SK-MEL-5 (cell line): ENCODE results near the gene ARCN1. TPM values are rescaled to one million over a fixed set of nuclear protein-coding genes. Genes with fewer than 3 reads are reported as not detected.

ENCODE experiments used
- DNase-seq: peaks from one replicate; pipeline ENCODE4 v3.0.0-alpha.2; 2016; ENCODE audit warnings: low read depth, low spot score
- in situ Hi-C: cut with HindIII; loops from 2 replicates; pipeline ENCODE4 v1.10.0; 2016; ENCODE audit warnings: low sequenced_read_pairs, high pct_unique_total_duplicates, low pct_unique_long_range_greater_than_20kb
- small RNA-seq, 2 experiments: library from RNA; depleted of rRNA; stranded (forward); fragments of <200 nt; gene quantifications; one replicate each; pipeline ENCODE3, GENCODE V24; 2014
- total RNA-seq: library from RNA; depleted of rRNA; stranded (reverse); fragments of >200 nt; shearing (Covaris generic); gene quantifications from 2 replicates; pipeline ENCODE4 v1.2.3, GENCODE V29; 2014; rRNA removed

ARCN1 gene
- total RNA-seq, 1 experiment from 2014 or later = 93.3 TPM

DNA sequence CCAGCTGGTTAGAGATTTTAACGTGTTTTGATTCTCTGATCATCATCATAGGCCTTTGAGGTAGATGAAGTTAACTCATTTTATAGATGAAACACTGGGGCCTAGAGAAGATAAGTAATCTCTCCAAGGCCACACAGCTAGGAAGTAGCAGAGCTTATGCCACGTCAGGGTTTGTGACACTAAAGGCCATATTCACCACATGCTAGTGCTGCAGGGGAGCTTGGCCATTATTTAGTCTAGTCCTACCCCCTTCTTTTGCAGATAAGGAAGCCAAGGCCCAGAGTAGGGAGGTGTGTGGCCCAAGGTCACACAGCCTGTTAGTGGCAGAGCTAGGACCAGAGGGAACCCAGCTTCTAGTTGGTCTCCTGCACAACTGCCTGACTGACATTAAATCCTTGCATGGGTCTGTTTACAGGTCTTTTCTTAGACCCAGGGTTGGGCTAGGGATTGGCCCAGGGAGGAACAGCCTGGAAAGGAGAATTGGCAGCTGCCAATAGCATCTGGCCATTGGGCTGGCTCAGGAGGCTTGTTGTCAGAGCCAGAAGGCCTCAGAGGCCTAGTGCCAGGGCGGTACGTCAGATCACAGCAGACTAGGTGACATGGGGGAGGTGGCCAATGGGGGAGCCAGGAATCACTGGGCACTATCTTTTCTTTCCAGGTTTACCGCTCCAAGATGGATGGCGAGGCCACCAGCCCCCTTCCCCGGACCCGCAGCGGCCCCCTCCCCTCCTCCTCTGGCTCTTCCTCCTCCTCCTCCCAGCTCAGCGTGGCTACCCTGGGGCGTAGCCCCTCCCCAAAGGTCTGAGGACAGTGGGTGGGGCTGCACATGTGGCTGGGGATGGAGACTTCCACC, 71.2 kb downstream of the ARCN1 start:
- no peak for DNase-seq
- in situ Hi-C loops = no loop called here

DNA sequence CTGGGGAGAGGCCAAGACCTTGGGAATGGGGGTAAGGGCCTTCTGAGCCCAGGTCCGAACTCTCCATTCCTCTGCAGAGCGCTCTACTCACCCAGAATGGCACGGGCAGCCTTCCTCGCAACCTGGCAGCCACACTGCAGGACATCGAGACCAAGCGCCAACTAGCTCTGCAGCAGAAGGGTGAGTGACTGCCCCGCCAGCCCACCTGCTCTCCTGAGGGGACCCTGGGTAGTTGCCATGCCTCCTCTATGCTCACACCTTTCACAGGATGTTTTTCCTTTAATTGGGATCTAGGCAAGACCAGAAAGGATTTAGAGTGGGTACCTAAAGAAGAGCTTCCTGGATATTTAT, 71.8 kb downstream of the ARCN1 start:
- DNase-seq = no peak
- in situ Hi-C loops = no loop called here

DNA sequence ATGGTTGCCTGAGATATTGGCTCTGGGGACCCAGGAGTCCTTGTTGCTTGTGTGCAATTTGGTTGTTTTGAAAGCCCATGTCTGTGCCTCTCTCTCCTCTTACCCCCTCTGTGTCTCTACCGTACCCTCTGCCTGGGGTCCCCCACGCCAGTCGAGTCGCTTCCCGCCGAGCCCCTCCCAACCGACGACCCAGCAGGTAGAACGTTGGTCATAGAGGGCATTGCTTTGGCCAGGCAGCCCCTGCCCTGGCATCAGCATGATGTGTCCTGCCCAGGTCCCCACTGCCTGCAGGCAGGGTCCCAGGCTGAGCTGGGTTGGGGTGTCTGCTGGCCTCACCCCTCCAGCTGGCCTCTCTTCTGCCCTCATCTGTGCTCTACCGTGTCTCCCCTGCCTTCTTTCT, 72.3 kb downstream of the ARCN1 start:
- in situ Hi-C loops = no loop called here
- no peak for DNase-seq

GRCh38 chr11:118645066-118645715, 73.0 kb downstream of the ARCN1 start:
- DNase-seq = no peak
- in situ Hi-C loops = no loop called here

GRCh38 chr11:118646393-118646792, 74.2 kb downstream of the ARCN1 start:
- DNase-seq = no peak
- in situ Hi-C loops = no loop called here

- in situ Hi-C loops = no loop called here
- DNase-seq = no peak
Observed at GRCh38 chr11:118648291-118648690, 76.1 kb downstream of the ARCN1 start.

DNA sequence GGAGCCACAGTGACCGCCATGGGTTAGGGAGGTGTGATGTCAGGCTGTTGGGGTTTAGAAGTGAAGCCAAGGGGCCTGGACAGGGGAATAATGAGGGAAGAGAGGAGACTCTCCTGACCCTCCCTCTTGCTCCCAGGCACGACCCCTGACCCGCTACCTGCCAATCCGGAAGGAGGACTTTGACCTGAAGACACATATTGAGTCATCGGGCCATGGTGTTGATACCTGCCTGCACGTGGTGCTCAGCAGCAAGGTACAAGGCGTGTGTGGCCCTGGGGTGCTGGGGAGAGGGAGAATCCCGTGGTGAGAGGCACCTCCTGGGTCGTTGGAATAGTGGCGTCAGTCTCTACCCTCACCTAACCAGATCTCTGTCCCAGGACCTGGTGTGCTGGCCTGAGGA, 77.7 kb downstream of the ARCN1 start:
- no peak for DNase-seq
- in situ Hi-C loops = no loop called here

- in situ Hi-C loops = no loop called here
- DNase-seq = no peak
Observed at GRCh38 chr11:118650366-118650765, 78.2 kb downstream of the ARCN1 start.

- no peak for DNase-seq
- in situ Hi-C loops = no loop called here
Observed at GRCh38 chr11:118651820-118652219, 79.6 kb downstream of the ARCN1 start.

Small RNAs within 50 kb of the gene (small RNA-seq; reads per million reads assigned to genes)
- gene RNU6-1157P = 0 reads per million in 2 experiments

Other genes with a start within 250 kb of the ARCN1 start
- not detected in 2 replicates for gene CD3D, start 229.7 kb upstream of the ARCN1 start, total RNA-seq
- gene CD3G, start 228.1 kb upstream of the ARCN1 start, total RNA-seq = not detected in 2 replicates
- 45.4 and 51.1 TPM in 2 replicates for gene UBE4A, start 212.8 kb upstream of the ARCN1 start, total RNA-seq
- 138 and 155 TPM in 2 replicates for gene ATP5MG, start 170.8 kb upstream of the ARCN1 start, total RNA-seq
- 10.6 and 11.0 TPM in 2 replicates for gene KMT2A, start 135.9 kb upstream of the ARCN1 start, total RNA-seq
- gene TTC36, start 44.9 kb upstream of the ARCN1 start, total RNA-seq = not detected in 2 replicates
- 0.45 TPM in 1 of 2 replicates, not detected in the other for gene TMEM25, start 41.2 kb upstream of the ARCN1 start, total RNA-seq
- 7.0 and 7.3 TPM in 2 replicates for gene IFT46, start 6.5 kb upstream of the ARCN1 start, total RNA-seq
- gene PHLDB1, start 35.2 kb downstream of the ARCN1 start, total RNA-seq = 20.8 and 22.1 TPM in 2 replicates
- gene TREH, start 107.2 kb downstream of the ARCN1 start, total RNA-seq = 0.03 and 0.13 TPM in 2 replicates
- gene DDX6, start 218.8 kb downstream of the ARCN1 start, total RNA-seq = 56.5 and 59.2 TPM in 2 replicates